ENCODE data around the gene HELZ2. TPM values are rescaled to one million over a fixed set of nuclear protein-coding genes. Genes with fewer than 3 reads are reported as not detected.

Gene HELZ2
- total RNA-seq, 1 experiment from 2014 or later = 35.2 TPM

- TF ChIP-seq CTCF (IDR thresholded peaks at IDR 0.05; ENCODE audit: insufficient read depth in 1 of 2, low read depth in 1 of 2, low read length in 1 of 2, severe bottlenecking in 1 of 2, unreplicated experiment in 1 of 2) = no peak
- H3K36me3 ChIP-seq (ENCODE audit: control insufficient read depth, insufficient read depth, low read length) = no peaks in the 10 kb centered on the region
- Mint-ChIP-seq H3K4me3 (ENCODE audit: unreplicated experiment) (no peak overlapping the region), H3K4me1 (ENCODE audit: low read depth, unreplicated experiment) (peaks cover 9% of the 10 kb centered on the region), H3K36me3 (ENCODE audit: insufficient read depth, unreplicated experiment) (peaks cover 5% of the 10 kb centered on the region), H3K27me3 (ENCODE audit: insufficient read depth, unreplicated experiment) (no peaks in the 10 kb centered on the region), H3K27ac (ENCODE audit: unreplicated experiment) (no peak overlapping the region), H3K9me3 (ENCODE audit: unreplicated experiment) (no peaks in the 10 kb centered on the region)
- no peak overlapping the region for H3K4me3 ChIP-seq (ENCODE audit: low read depth, low read length)
- BruUV-seq (replicated peaks) = no TSS peak
- H3K4me1 ChIP-seq = peaks cover 15% of the 10 kb centered on the region
- no peaks in the 10 kb centered on the region for H3K27me3 ChIP-seq (replicated peaks; ENCODE audit: control insufficient read depth, insufficient read depth, low read length)
- no peak for DNase-seq
- peaks cover 4% of the 10 kb centered on the region for H3K9me3 ChIP-seq
- CTCF ChIA-PET = interaction anchor here (0.7 to 1.1 kb wide), 2 partner anchors 11 to 12 kb away, joined by 4 to 5 read pairs; no protein-coding TSS in a partner anchor
- intact Hi-C loops (cut with micrococcal nuclease; ENCODE audit: unreplicated experiment) = no loop called here
- POLR2A ChIA-PET = no interaction called here
Observed at GRCh38 chr20:63549679-63550282, 24.3 kb downstream of the HELZ2 start.

- no peak for TF ChIP-seq CTCF (IDR thresholded peaks at IDR 0.05; ENCODE audit: insufficient read depth in 1 of 2, low read depth in 1 of 2, low read length in 1 of 2, severe bottlenecking in 1 of 2, unreplicated experiment in 1 of 2)
- no TSS peak for BruUV-seq (replicated peaks)
- Mint-ChIP-seq H3K4me1 (ENCODE audit: low read depth, unreplicated experiment) (peaks cover 15% of the 10 kb centered on the region), H3K27me3 (ENCODE audit: insufficient read depth, unreplicated experiment) (no peaks in the 10 kb centered on the region), H3K9me3 (ENCODE audit: unreplicated experiment) (no peaks in the 10 kb centered on the region), H3K27ac (ENCODE audit: unreplicated experiment) (no peak overlapping the region), H3K36me3 (ENCODE audit: insufficient read depth, unreplicated experiment) (no peaks in the 10 kb centered on the region), H3K4me3 (ENCODE audit: unreplicated experiment) (no peak overlapping the region)
- no peak for DNase-seq
- no peaks in the 10 kb centered on the region for H3K36me3 ChIP-seq (ENCODE audit: control insufficient read depth, insufficient read depth, low read length)
- ChIA-PET POLR2A (no interaction called here), CTCF (interaction anchor here (1.1 kb wide), 1 partner anchor 11 kb away, joined by 4 read pairs; no protein-coding TSS in a partner anchor)
- intact Hi-C loops (cut with micrococcal nuclease; ENCODE audit: unreplicated experiment) = no loop called here
- no peaks in the 10 kb centered on the region for H3K27me3 ChIP-seq (replicated peaks; ENCODE audit: control insufficient read depth, insufficient read depth, low read length)
- peaks cover 4% of the 10 kb centered on the region for H3K9me3 ChIP-seq
- no peak overlapping the region for H3K4me3 ChIP-seq (ENCODE audit: low read depth, low read length)
- peaks cover 23% of the 10 kb centered on the region for H3K4me1 ChIP-seq
Observed at GRCh38 chr20:63549019-63549418, 25.0 kb downstream of the HELZ2 start.

- Mint-ChIP-seq H3K4me1 (ENCODE audit: low read depth, unreplicated experiment) (peaks cover 19% of the 10 kb centered on the region), H3K4me3 (ENCODE audit: unreplicated experiment) (no peak overlapping the region), H3K9me3 (ENCODE audit: unreplicated experiment) (no peaks in the 10 kb centered on the region), H3K27ac (ENCODE audit: unreplicated experiment) (no peak overlapping the region), H3K27me3 (ENCODE audit: insufficient read depth, unreplicated experiment) (no peaks in the 10 kb centered on the region), H3K36me3 (ENCODE audit: insufficient read depth, unreplicated experiment) (no peaks in the 10 kb centered on the region)
- H3K36me3 ChIP-seq (ENCODE audit: control insufficient read depth, insufficient read depth, low read length) = no peaks in the 10 kb centered on the region
- H3K27me3 ChIP-seq (replicated peaks; ENCODE audit: control insufficient read depth, insufficient read depth, low read length) = no peaks in the 10 kb centered on the region
- peaks cover 28% of the 10 kb centered on the region for H3K4me1 ChIP-seq
- DNase-seq = no peak
- CTCF ChIA-PET = no interaction called here
- intact Hi-C loops (cut with micrococcal nuclease; ENCODE audit: unreplicated experiment) = no loop called here
- POLR2A ChIA-PET = no interaction called here
- no peak for TF ChIP-seq CTCF (IDR thresholded peaks at IDR 0.05; ENCODE audit: insufficient read depth in 1 of 2, low read depth in 1 of 2, low read length in 1 of 2, severe bottlenecking in 1 of 2, unreplicated experiment in 1 of 2)
- H3K4me3 ChIP-seq (ENCODE audit: low read depth, low read length) = no peak overlapping the region
- no TSS peak for BruUV-seq (replicated peaks)
- H3K9me3 ChIP-seq = peaks cover 4% of the 10 kb centered on the region
Observed at GRCh38 chr20:63548542-63548941, 25.5 kb downstream of the HELZ2 start.
